GM21423 (cell line): ENCODE data around the gene INAFM2.
A peak's percentile ranks its signal among the peaks of the same experiment; 100 is the strongest.

Experiments
- ATAC-seq: cut with Tn5 transposase; IDR thresholded peaks from one replicate; pipeline ENCODE4 v1.9.1; 2021; ENCODE audit warnings: mild to moderate bottlenecking, moderate library complexity; ENCODE audit not compliant: unreplicated experiment

INAFM2 gene

GRCh38 chr15:40323239-40323952 lies at the start of gene INAFM2:
Gene INAFM2 (plus strand): TSS chr15:40323692. CDS start chr15:40324056, 364 bp downstream.
- peak; percentile 91 for ATAC-seq

DNA sequence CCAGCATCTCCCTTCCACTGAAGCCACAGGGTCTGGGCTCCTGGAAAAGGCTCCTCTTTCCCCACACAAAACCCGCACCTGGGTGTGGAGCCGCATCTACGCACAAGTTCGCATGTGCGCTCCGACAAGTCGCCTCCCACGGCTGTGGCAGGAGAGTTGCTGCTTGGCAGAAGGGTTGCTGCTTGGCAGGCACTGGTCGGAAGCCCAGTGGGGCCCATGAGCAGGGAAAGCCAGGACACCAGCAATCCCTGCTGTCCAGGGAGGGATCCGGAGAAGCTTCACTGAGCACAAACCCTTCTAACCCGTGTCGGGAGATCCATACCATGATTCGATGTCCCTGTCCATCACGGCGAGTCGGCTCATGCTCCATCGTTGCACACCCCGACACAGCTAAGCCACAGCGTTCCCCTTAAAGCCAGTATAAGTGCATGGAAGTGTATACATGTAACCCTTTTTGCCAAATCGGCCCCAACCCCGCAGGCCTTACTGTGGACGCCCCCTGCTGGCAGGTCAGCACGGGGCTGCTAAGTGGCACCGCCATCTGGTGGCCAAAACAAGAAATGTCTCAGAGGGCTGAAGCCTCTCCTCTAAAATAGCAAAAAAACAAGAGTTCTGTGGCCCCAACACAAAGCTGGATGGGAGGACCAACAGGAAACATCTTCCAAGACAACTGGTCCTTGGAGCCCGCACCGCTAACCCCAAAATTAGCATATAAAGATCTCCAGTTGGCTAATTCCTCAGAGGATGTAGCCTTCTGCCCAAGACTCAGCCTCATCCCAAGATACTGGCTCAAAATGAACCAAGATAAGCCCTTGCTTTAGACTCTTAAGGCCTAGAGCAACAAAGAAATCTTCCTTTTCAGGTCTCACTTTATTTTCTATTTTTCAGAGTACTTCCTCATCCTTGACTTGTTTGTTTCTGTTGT lies 48.9 kb upstream of the INAFM2 start:
- ATAC-seq: no peak

GRCh38 chr15:40275523-40275922 lies 48.0 kb upstream of the INAFM2 start:
- ATAC-seq: no peak

GRCh38 chr15:40275954-40276353 lies 47.5 kb upstream of the INAFM2 start:
- no peak for ATAC-seq

DNA sequence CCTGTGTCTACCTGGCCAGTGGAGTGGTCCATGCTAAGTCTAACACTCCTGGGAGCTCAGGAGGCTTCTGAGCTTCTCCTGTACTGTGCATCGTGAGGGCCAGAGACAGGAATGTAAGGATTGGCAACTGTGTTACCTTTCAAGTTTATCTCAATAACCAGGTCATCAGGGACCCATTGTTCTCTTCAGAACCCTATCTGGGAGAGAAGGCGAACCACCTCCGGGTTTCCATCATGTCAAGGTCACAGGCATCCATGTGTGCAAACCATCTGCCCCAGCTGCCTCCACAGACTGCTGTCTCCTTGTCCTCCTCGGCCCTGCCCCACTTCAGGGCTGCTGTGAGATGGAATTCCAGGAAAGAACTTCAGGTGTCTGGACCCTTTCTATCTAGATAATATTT lies 46.6 kb upstream of the INAFM2 start:
- ATAC-seq: no peak

DNA sequence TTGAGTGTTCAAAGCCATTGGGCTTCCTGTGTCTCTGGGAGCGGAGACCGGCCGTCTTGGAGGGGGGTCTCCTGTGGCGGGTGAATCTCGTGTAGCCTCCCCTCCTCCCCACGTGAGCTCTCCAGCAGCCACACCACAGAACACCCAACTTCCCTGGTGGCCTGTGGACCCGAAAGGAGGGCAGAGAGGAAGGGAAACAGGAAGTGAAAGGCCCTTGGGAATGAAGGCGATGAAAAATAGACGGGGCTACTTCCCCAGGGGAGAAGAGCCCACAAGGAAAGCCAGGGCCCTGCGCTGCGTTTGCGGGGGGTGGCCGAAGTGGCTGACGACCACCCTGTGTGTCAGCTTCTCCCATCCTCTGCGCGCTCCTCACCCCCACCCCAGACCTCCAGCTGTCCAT lies 46.0 kb upstream of the INAFM2 start:
- ATAC-seq: no peak

GRCh38 chr15:40278026-40278425 lies 45.5 kb upstream of the INAFM2 start:
- no peak for ATAC-seq

DNA sequence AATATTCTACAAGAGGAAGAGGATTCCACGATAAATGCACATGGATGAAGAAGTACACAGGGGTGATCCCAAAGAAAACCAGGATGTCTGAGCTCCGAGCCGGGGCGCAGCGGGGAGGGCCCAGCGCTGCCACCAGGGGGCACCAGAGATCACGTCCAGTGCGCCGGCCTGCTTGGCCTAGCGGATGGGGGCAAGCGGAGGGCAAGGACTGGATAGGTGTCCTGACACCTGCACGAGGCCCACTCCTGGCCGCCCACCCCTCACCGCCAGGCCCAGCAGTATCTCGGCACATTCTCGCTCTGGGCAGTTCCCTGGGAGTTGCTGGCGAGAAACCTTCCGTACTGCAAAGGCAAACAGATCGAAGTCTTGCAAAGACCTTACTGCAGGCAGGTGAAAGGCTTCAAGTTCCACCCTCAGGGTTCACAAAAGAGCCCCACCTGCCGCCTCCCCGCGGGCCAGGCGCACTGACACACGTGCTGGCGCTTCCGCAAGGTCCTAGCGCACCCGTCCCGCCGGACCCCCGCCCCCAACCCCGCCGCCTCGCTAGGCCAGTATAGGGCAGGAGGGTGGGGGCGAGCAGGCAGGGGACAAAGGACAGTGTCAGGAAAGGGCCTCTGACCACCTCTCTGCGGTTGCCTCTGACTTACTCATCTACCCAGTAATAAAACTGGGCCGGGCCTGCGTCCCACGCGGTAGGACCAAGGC lies 43.9 kb upstream of the INAFM2 start:
- no peak for ATAC-seq

GRCh38 chr15:40280260-40281056 lies 43.0 kb upstream of the INAFM2 start:
- ATAC-seq: no peak

- ATAC-seq: no peak
Measured at GRCh38 chr15:40281057-40281800, 42.3 kb upstream of the INAFM2 start.

DNA sequence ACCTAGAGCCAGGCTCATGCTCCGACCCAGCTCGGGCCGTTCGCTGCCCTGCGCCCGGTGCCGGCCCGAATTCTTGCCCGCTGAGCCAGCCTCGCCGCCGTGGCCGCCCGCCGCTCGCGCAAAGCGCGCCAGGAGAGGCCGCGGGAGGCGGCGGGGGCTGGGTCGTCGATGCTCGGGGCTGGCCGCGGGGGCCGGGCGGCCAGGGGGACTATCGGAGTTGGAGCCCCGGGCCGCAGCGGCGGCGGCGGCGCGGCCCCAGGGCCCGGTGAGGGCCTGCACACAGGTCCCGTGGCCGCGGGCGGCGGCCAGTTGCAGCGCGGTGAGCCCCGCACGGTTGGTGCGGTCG lies 41.7 kb upstream of the INAFM2 start:
- ATAC-seq: no peak

- ATAC-seq: no peak
Measured at GRCh38 chr15:40282147-40282868, 41.2 kb upstream of the INAFM2 start.

DNA sequence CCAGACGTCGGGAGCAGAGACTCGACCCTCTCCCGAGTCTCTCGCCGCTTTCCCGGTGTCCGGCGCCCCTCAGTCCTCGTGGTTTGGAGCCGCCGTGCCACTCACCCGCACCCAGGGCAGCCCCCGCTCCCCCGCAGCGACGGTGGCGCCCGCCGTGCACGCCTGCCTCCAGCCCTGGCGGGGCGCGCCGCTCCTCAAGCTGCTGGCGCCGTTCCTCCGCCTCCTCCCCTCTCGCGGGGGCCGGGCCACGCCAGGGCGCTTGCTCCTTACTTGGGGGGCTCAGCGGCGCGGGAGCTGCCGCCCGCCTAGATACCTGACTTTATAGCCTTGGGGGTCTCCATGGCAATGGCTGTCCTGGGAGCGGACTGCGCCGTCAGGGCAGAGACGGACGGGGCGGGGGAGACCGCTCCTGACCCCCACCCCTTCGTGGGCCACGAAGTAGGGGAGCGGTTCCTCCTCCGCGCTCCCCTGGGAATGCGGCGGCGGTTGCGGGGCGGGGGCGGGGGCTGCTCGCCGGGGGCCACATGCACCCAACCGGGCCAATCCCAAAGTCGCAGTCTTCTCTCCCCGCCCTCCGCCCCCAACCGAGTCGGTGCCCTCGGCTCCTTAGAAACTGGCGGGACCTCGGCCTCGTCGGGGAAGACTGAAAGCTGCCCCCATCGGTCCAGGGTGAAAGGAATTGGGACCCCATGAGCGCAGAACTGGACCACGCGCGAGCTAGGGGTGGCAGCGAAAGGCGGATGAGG lies 40.5 kb upstream of the INAFM2 start, which contains the start of gene ANKRD63:
TSS of gene ANKRD63 (minus strand) at position 196 of the 746 bp plus-strand sequence. CDS start 478 bp downstream, outside the sequence.
- no peak for ATAC-seq

DNA sequence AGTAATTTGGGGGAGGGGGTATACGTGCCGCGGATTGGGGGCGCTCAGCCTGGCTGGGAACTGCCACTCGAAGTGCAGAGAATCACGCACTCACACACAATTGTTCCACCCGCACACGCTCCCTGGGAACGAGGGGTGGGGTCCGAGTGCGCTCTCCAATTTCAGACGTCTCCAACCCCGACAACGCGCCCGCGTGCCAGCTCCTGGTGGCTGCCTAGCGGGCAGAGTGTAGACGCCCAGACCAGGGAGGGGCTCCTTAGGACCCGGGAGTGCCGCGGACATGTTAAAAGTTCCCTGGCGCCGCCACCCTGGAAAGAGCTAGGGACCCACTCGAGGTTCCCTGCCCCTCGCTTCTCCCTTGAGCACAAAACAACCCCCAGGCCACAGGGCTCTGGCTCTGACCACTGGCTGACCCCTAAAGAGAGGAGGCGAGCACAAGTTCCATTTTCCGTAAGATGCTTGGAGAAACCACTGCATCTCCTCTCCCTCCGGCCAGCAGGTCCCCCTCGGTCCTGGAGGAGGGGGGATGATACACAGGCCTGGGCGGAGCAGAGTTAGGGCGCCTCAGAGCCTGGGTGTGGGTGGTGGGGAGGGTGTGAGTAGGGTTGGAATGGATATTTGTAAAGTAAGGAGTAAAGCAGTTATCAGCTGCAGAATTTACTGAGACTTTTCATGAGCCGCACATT lies 39.7 kb upstream of the INAFM2 start:
- no peak for ATAC-seq

- ATAC-seq: no peak
Measured at GRCh38 chr15:40285151-40285550, 38.3 kb upstream of the INAFM2 start.

DNA sequence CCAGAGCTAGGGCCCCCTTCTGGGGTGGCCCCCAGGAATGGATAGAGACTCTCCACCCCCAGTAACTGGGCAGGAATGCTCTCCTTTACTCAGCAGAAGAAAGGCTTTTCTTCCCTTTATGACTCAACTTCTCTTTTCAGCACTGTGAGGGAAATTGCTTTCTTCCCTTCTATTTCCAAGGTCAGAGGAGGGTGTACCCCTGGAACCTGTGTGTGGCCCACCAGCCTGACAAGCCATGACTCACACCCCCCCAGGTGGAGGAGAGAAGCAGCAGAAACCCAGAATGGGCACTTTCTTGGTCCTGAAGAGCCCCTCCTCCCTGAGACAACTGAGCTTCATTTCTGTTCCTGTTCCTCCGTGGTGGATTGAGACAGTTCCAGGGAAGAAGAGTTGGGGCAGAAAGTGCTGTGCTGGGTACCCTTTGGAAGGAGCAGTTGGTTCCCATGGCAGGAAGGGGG lies 37.9 kb upstream of the INAFM2 start:
- no peak for ATAC-seq

GRCh38 chr15:40286061-40286532 lies 37.4 kb upstream of the INAFM2 start:
- ATAC-seq: no peak

- no peak for ATAC-seq
Measured at GRCh38 chr15:40286794-40287193, 36.7 kb upstream of the INAFM2 start.
